Endothelial cell of umbilical vein (primary cell): ENCODE measurements around the gene GTF2IRD1. TPM values are rescaled to one million over a fixed set of nuclear protein-coding genes. Genes with fewer than 3 reads are reported as not detected.

Experiments
- polyA plus RNA-seq, 4 experiments: library from polyadenylated mRNA; depleted of rRNA in 3 of 4; stranded (reverse) in 3 of 4; unstranded in 1 of 4; fragments of >200 nt; gene quantifications; 2 replicates each; pipeline versions ENCODE4 v1.2.1 to v1.2.3, GENCODE V29; 2011 to 2012; ENCODE audit warnings: missing spikeins in 1 of 4
- small RNA-seq: library from RNA; depleted of rRNA; stranded (forward); fragments of <200 nt; gene quantifications from one replicate; pipeline ENCODE3, GENCODE V24; 2012; ENCODE audit warnings: low replicate concordance, low read depth; ENCODE audit not compliant: insufficient read depth, insufficient read length
- total RNA-seq: library from RNA; stranded (reverse); gene quantifications from 2 replicates; pipeline ENCODE4 v1.2.3, GENCODE V29; 2021

The GTF2IRD1 gene
- total and polyA plus RNA-seq, 2 donors (not counting 3 experiments of a cell fraction or from before 2014, with no cell fraction given) = 14.2 to 24.2 TPM

Small RNAs within 50 kb of the gene (small RNA-seq; reads per million reads assigned to genes)
- not detected for gene RNA5SP233

Other genes starting within 250 kb of the GTF2IRD1 start
- 1.1 and 1.8 TPM in 2 replicates for gene LAT2, start 243.9 kb upstream of the GTF2IRD1 start, total RNA-seq
- gene LAT2, start 243.9 kb upstream of the GTF2IRD1 start, polyA plus RNA-seq = 0.57 and 1.0 TPM in 2 replicates
- 40.0 and 44.3 TPM in 2 replicates for gene RFC2, start 199.5 kb upstream of the GTF2IRD1 start, total RNA-seq
- 17.8 and 24.4 TPM in 2 replicates for gene RFC2, start 199.5 kb upstream of the GTF2IRD1 start, polyA plus RNA-seq
- gene CLIP2, start 164.5 kb upstream of the GTF2IRD1 start, total RNA-seq = 37.1 and 38.0 TPM in 2 replicates
- gene CLIP2, start 164.5 kb upstream of the GTF2IRD1 start, polyA plus RNA-seq = 8.1 and 8.3 TPM in 2 replicates
- gene GTF2I, start 203.8 kb downstream of the GTF2IRD1 start, total RNA-seq = 242 and 245 TPM in 2 replicates
- 47.6 and 68.6 TPM in 2 replicates for gene GTF2I, start 203.8 kb downstream of the GTF2IRD1 start, polyA plus RNA-seq